HepG2 (cell line): ENCODE data around the gene GIPC1. TPM values are rescaled to one million over a fixed set of nuclear protein-coding genes. Genes with fewer than 3 reads are reported as not detected.

Experiments used
- AHDC1 ChIP-seq: sonication (generic); formaldehyde crosslinking; IDR thresholded peaks from 2 replicates; pipeline ENCODE4 v1.5.1; 2020; ENCODE audit warnings: mild to moderate bottlenecking, missing genetic modification reagents, borderline replicate concordance
- ATAD3A ChIP-seq: sonication (generic); formaldehyde crosslinking; IDR thresholded peaks from 2 replicates; pipeline ENCODE4 v1.4.0; 2020; ENCODE audit warnings: missing genetic modification reagents
- CREM ChIP-seq, 2 experiments: sonication (generic) in 1 of 2; formaldehyde crosslinking in 1 of 2; IDR thresholded peaks; 2 replicates each; pipeline versions ENCODE4 v1.4.0 to v1.6.1; 2016 to 2020; ENCODE audit warnings: antibody characterized with exemption in 1 of 2, mild to moderate bottlenecking in 1 of 2, missing genetic modification reagents in 1 of 2
- EHMT2 ChIP-seq: fragments of 200-600 bp; sonication (generic); IDR thresholded peaks from 2 replicates; pipeline ENCODE4 v1.7.0; 2017; ENCODE audit warnings: antibody characterized with exemption, low read depth, low read length, borderline replicate concordance
- JDP2 ChIP-seq: sonication (generic); formaldehyde crosslinking; IDR thresholded peaks from 2 replicates; pipeline ENCODE4 v1.8.1; 2022; ENCODE audit warnings: missing genetic modification reagents, borderline replicate concordance
- KDM2A ChIP-seq: sonication (generic); formaldehyde crosslinking; IDR thresholded peaks from 2 replicates; pipeline ENCODE4 v1.4.0; 2020; ENCODE audit warnings: low read depth, missing genetic modification reagents, borderline replicate concordance
- MAF1 ChIP-seq: sonication (generic); formaldehyde crosslinking; IDR thresholded peaks from 2 replicates; pipeline ENCODE4 v1.5.0; 2020; ENCODE audit warnings: missing genetic modification reagents, borderline replicate concordance
- MTA3 ChIP-seq: sonication (generic); formaldehyde crosslinking; IDR thresholded peaks from 2 replicates; pipeline ENCODE4 v1.4.0; 2020; ENCODE audit warnings: missing genetic modification reagents
- MTF1 ChIP-seq: sonication (generic); formaldehyde crosslinking; IDR thresholded peaks from 2 replicates; pipeline ENCODE4 v1.5.0; 2020; ENCODE audit warnings: missing genetic modification reagents
- MYPOP ChIP-seq: sonication (generic); formaldehyde crosslinking; IDR thresholded peaks from 2 replicates; pipeline ENCODE4 v1.8.1; 2023; ENCODE audit warnings: mild to moderate bottlenecking, moderate library complexity, missing genetic modification reagents
- NFYC ChIP-seq: IDR thresholded peaks from 2 replicates; pipeline ENCODE4 v1.6.1; 2016; ENCODE audit warnings: missing genetic modification reagents, missing compliant biosample characterization
- NR0B2 ChIP-seq: sonication (generic); formaldehyde crosslinking; IDR thresholded peaks from 2 replicates; pipeline ENCODE4 v1.4.0; 2020; ENCODE audit warnings: mild to moderate bottlenecking, missing genetic modification reagents
- NR2F1 ChIP-seq, 2 experiments: fragments of 450-650 bp in 1 of 2; formaldehyde crosslinking in 1 of 2; IDR thresholded peaks; 2 replicates each; pipeline versions ENCODE4 v1.5.0 to v1.6.1; 2016 to 2020; ENCODE audit warnings: mild to moderate bottlenecking in 1 of 2, missing compliant biosample characterization in 1 of 2, missing genetic modification reagents in 1 of 2, moderate library complexity in 1 of 2
- NR2F6 ChIP-seq, 2 experiments: IDR thresholded peaks; 2 replicates each; pipeline ENCODE4 v1.6.1; 2016; ENCODE audit warnings: antibody characterized with exemption in 1 of 2, mild to moderate bottlenecking in 1 of 2
- WIZ ChIP-seq: sonication (generic); formaldehyde crosslinking; IDR thresholded peaks from 2 replicates; pipeline ENCODE4 v1.5.1; 2020; ENCODE audit warnings: mild to moderate bottlenecking, missing genetic modification reagents
- ZGPAT ChIP-seq: IDR thresholded peaks from 2 replicates; pipeline ENCODE4 v1.6.1; 2016; ENCODE audit warnings: mild to moderate bottlenecking
- ZNF280B ChIP-seq: sonication (generic); formaldehyde crosslinking; IDR thresholded peaks from 2 replicates; pipeline ENCODE4 v1.5.0; 2020; ENCODE audit warnings: missing genetic modification reagents, mild to moderate bottlenecking, borderline replicate concordance
- ZNF33B ChIP-seq: sonication (generic); formaldehyde crosslinking; IDR thresholded peaks from 2 replicates; pipeline ENCODE4 v1.5.1; 2020; ENCODE audit warnings: mild to moderate bottlenecking, missing genetic modification reagents
- ZNF777 ChIP-seq: sonication (generic); formaldehyde crosslinking; IDR thresholded peaks from 2 replicates; pipeline ENCODE4 v1.4.0; 2020; ENCODE audit warnings: missing genetic modification reagents
- polyA plus RNA-seq, 8 experiments: library from polyadenylated mRNA; depleted of rRNA in 3 of 8; stranded (reverse) in 7 of 8; unstranded in 1 of 8; fragments of >200 nt; fragmentation: Illumina TruSeq in 4 of 8; extraction: Trizol in 4 of 8; gene quantifications; 2 replicates each; pipeline versions ENCODE4 v1.2.1 to v1.2.3, GENCODE V29; 2011 to 2016; ENCODE audit warnings: low read depth in 4 of 8, missing spikeins in 1 of 8, mixed read lengths in 1 of 8; ENCODE audit not compliant: insufficient read depth in 1 of 8
- total RNA-seq, 5 experiments: library from RNA; depleted of rRNA; stranded (reverse); fragments of >200 nt; fragmentation: Illumina TruSeq; extraction: Trizol; gene quantifications; 2 replicates each; pipeline ENCODE4 v1.2.3, GENCODE V29; 2016; ENCODE audit warnings: low read depth in 1 of 5

GIPC1 gene
- total and polyA plus RNA-seq, 2 of the 13 experiments (the other 11 are each of a cell fraction or from before 2014, with no cell fraction given) = 27.1 to 48.1 TPM

- TF ChIP-seq MYPOP (CRISPR knock-in tag) = no peak
- TF ChIP-seq EHMT2 = no peak
- TF ChIP-seq KDM2A (CRISPR knock-in tag) = peak; percentile 98
- TF ChIP-seq CREM (IDR thresholded peaks at IDR 0.05) = no peak
- TF ChIP-seq CREM (CRISPR knock-in tag; IDR thresholded peaks at IDR 0.05) = no peak
- no peak for TF ChIP-seq NR0B2 (CRISPR knock-in tag)
- no peak for TF ChIP-seq MTF1
- no peak for TF ChIP-seq ZNF33B (CRISPR knock-in tag)
- no peak for TF ChIP-seq ZNF280B (CRISPR knock-in tag)
- TF ChIP-seq AHDC1 (CRISPR knock-in tag) = no peak
- TF ChIP-seq NR2F6 (IDR thresholded peaks at IDR 0.05) = no peak
- TF ChIP-seq NR2F6 (CRISPR knock-in tag; IDR thresholded peaks at IDR 0.05) = 0 out of 2 replicates have a peak, but pooled peaks have one; percentile 26
- no peak for TF ChIP-seq WIZ (CRISPR knock-in tag)
- TF ChIP-seq ATAD3A (CRISPR knock-in tag) = no peak
- TF ChIP-seq NFYC = no peak
- no peak for TF ChIP-seq MAF1 (CRISPR knock-in tag)
- TF ChIP-seq MTA3 (CRISPR knock-in tag) = no peak
- peak; percentile 87 for TF ChIP-seq ZNF777 (CRISPR knock-in tag)
- peak; percentile 48; the same call in 1 of the 2 replicates for TF ChIP-seq ZGPAT
- TF ChIP-seq NR2F1 (CRISPR knock-in tag; IDR thresholded peaks at IDR 0.05) = no peak
- no peak for TF ChIP-seq JDP2 (CRISPR knock-in tag)
Observed at GRCh38 chr19:14472202-14472938, 23.6 kb downstream of the GIPC1 start (continued).
